Endodermal cell (in vitro differentiated cells): ENCODE data around the gene DLG5. TPM values are rescaled to one million over a fixed set of nuclear protein-coding genes. Genes with fewer than 3 reads are reported as not detected.
"Not testable (repeated sequence)": the region's sequence is repeated elsewhere in the genome, so short reads cannot be mapped to it uniquely, and the experiment has no call there.

Source experiments
- DNase-seq: peaks from one replicate; pipeline ENCODE4 v3.0.0-alpha.2; 2017
- H3K27ac ChIP-seq: 2 replicates; pipeline ENCODE4 v1.5.1; 2013; ENCODE audit warnings: mild to moderate bottlenecking, low read depth, low read length, moderate library complexity
- H3K27me3 ChIP-seq: 2 replicates; pipeline ENCODE4 v1.6.1; 2013; ENCODE audit warnings: mild to moderate bottlenecking, low read length, moderate library complexity; ENCODE audit not compliant: insufficient read depth, control insufficient read depth, poor library complexity, severe bottlenecking
- H3K36me3 ChIP-seq: 2 replicates; pipeline ENCODE4 v1.7.0; 2013; ENCODE audit warnings: mild to moderate bottlenecking, low read length, moderate library complexity; ENCODE audit not compliant: control insufficient read depth, insufficient read depth
- H3K4me1 ChIP-seq: one replicate; pipeline ENCODE4 v1.7.0; 2013; ENCODE audit warnings: low read length; ENCODE audit not compliant: control insufficient read depth, insufficient read depth
- H3K4me3 ChIP-seq: 2 replicates; pipeline ENCODE4 v1.5.1; 2013; ENCODE audit warnings: mild to moderate bottlenecking, low read length, moderate library complexity
- H3K9ac ChIP-seq: 2 replicates; pipeline ENCODE4 v1.6.1; 2013; ENCODE audit warnings: mild to moderate bottlenecking, low read length, moderate library complexity; ENCODE audit not compliant: poor library complexity, severe bottlenecking; ENCODE audit errors: extremely low read depth
- H3K9me3 ChIP-seq: 2 replicates; pipeline ENCODE4 v1.6.1; 2013; ENCODE audit warnings: mild to moderate bottlenecking, low read length, moderate library complexity; ENCODE audit not compliant: control insufficient read depth
- H3K27ac Mint-ChIP-seq: 2 replicates; pipeline ENCODE4 v1.8.0; 2020; ENCODE audit warnings: mixed read lengths
- H3K27me3 Mint-ChIP-seq: 2 replicates; pipeline ENCODE4 v1.8.0; 2021; ENCODE audit warnings: mild to moderate bottlenecking, mixed read lengths; ENCODE audit not compliant: insufficient read depth
- H3K36me3 Mint-ChIP-seq: 2 replicates; pipeline ENCODE4 v1.8.0; 2020; ENCODE audit warnings: low read depth, mixed read lengths
- H3K4me1 Mint-ChIP-seq: 2 replicates; pipeline ENCODE4 v1.8.0; 2020; ENCODE audit warnings: mixed read lengths
- H3K4me3 Mint-ChIP-seq: 2 replicates; pipeline ENCODE4 v1.8.0; 2020; ENCODE audit warnings: mild to moderate bottlenecking, moderate library complexity, mixed read lengths
- H3K9me3 Mint-ChIP-seq: 2 replicates; pipeline ENCODE4 v1.8.0; 2020; ENCODE audit warnings: mild to moderate bottlenecking, mixed read lengths
- CTCF ChIP-seq: fragments of 200-600 bp; sonication (generic); conservative IDR thresholded peaks from 2 replicates; pipeline ENCODE4 v1.5.0; 2021; ENCODE audit warnings: antibody characterized with exemption, mild to moderate bottlenecking
- WGBS, 2 experiments: methylation state at CpG; one replicate each; pipeline versions ENCODE4 v1.1.5 to v1.1.7; 2013; ENCODE audit warnings: missing lambda C conversion rate in 2 of 2, mixed read lengths in 1 of 2; ENCODE audit not compliant: insufficient coverage in 1 of 2, insufficient read length in 1 of 2; 5-methylcytosine and 5-hydroxymethylcytosine counted together
- total RNA-seq, 2 donors: library from RNA; stranded (reverse); fragmentation: NEBNext Ultra II Directional in 1 of 2; extraction: Animal tissue kit (Norgen Biotek cat#: 25700) in 1 of 2; gene quantifications; 2 replicates in 1 of 2; 3 replicates in 1 of 2; pipeline ENCODE4 v1.2.1, GENCODE V29; 2021

DLG5 gene
- total RNA-seq, 2 donors from 2014 or later: 79.4 to 83.4 TPM

GRCh38 chr10:77773631-77774426 is 152.7 kb downstream of the DLG5 start:
- Mint-ChIP-seq H3K4me3 (no peak overlapping the region), H3K27me3 (no peaks in the 10 kb centered on the region), H3K27ac (no peak overlapping the region), H3K9me3 (peaks cover 22% of the 10 kb centered on the region), H3K36me3 (peaks cover 20% of the 10 kb centered on the region), H3K4me1 (peaks cover 3% of the 10 kb centered on the region)
- Histone ChIP-seq H3K36me3 (no peaks in the 10 kb centered on the region), H3K9me3 (peaks cover 17% of the 10 kb centered on the region), H3K27me3 (no peaks in the 10 kb centered on the region), H3K4me1 (no peaks in the 10 kb centered on the region), H3K9ac (no peak overlapping the region), H3K27ac (no peak overlapping the region), H3K4me3 (no peak overlapping the region)
- no peak for TF ChIP-seq CTCF
- WGBS, 2 experiments: 90 to 99% methylated on average over 6 to 12 of the region's 12 CpGs
- peak; percentile 40 for DNase-seq

- H3K27ac ChIP-seq, H3K27me3 ChIP-seq, H3K27ac Mint-ChIP-seq, H3K36me3 ChIP-seq, H3K9ac ChIP-seq, H3K4me3 ChIP-seq, H3K4me3 Mint-ChIP-seq, H3K4me1 Mint-ChIP-seq, H3K4me1 ChIP-seq, H3K27me3 Mint-ChIP-seq: not testable (repeated sequence)
- peaks cover 15% of the 10 kb centered on the region for H3K36me3 Mint-ChIP-seq
- 93 to 96% methylated on average over 4 to 14 of the region's 17 CpGs for WGBS, 2 experiments
- peaks cover 20% of the 10 kb centered on the region for H3K9me3 Mint-ChIP-seq
- peaks cover 15% of the 10 kb centered on the region for H3K9me3 ChIP-seq
- peak; percentile 36 for DNase-seq
These were observed 153.5 kb downstream of the DLG5 start for GRCh38 chr10:77772852-77773600.

GRCh38 chr10:77771851-77772250 is 154.7 kb downstream of the DLG5 start:
- no peak overlapping the region for H3K9ac ChIP-seq
- no peak overlapping the region for H3K4me3 ChIP-seq
- WGBS, 2 experiments: 71 to 87% methylated on average over 7 of the region's 7 CpGs
- peaks cover 8% of the 10 kb centered on the region for H3K9me3 Mint-ChIP-seq
- H3K9me3 ChIP-seq: peaks cover 5% of the 10 kb centered on the region
- DNase-seq: peak; percentile 34
- no peak for TF ChIP-seq CTCF
- H3K27me3 ChIP-seq: no peaks in the 10 kb centered on the region
- H3K27ac ChIP-seq: no peak overlapping the region
- H3K4me1 ChIP-seq: peaks cover 5% of the 10 kb centered on the region
- peaks cover 9% of the 10 kb centered on the region for H3K4me1 Mint-ChIP-seq
- H3K27me3 Mint-ChIP-seq: no peaks in the 10 kb centered on the region
- H3K27ac Mint-ChIP-seq: no peak overlapping the region
- peaks cover 6% of the 10 kb centered on the region for H3K36me3 Mint-ChIP-seq
- H3K4me3 Mint-ChIP-seq: no peak overlapping the region
- H3K36me3 ChIP-seq: no peaks in the 10 kb centered on the region
